Endometrium (tissue), 2 donors: ENCODE measurements around the gene TNN.
"Not testable (repeated sequence)": the region's sequence is repeated elsewhere in the genome, so short reads cannot be mapped to it uniquely, and the experiment has no call there.

ENCODE experiments used
- FAIRE-seq: peaks from 2 replicates; lab custom pipeline; 2012; peaks lifted over from hg19 to GRCh38; lab: Jason Lieb, UNC
- donor health status: control.
- donor health status: control.

Gene TNN

GRCh38 chr1:175067362-175068106, at the start of gene TNN:
Gene TNN, plus strand, starts transcription at chr1:175067833. Its CDS starts 9,586 bp downstream, at chr1:175077419.
- FAIRE-seq, result no peak

GRCh38 chr1:175019524-175019923, 48.1 kb upstream of the TNN start:
- no peak for FAIRE-seq

GRCh38 chr1:175023043-175023921, 44.4 kb upstream of the TNN start, which contains the start of gene MRPS14:
Gene MRPS14, minus strand, starts transcription at chr1:175023425. Its CDS starts 17 bp downstream, at chr1:175023408.
- peak; percentile 94 for FAIRE-seq

GRCh38 chr1:175023922-175024242, 43.8 kb upstream of the TNN start:
- FAIRE-seq, result not testable (repeated sequence)

- no peak for FAIRE-seq
Measured at GRCh38 chr1:175024773-175025172, 42.9 kb upstream of the TNN start.

- FAIRE-seq, result no peak
Measured at GRCh38 chr1:175033953-175034352, 33.7 kb upstream of the TNN start.

- FAIRE-seq, result no peak
Measured at GRCh38 chr1:175034775-175035174, 32.9 kb upstream of the TNN start.

GRCh38 chr1:175035865-175036264, 31.8 kb upstream of the TNN start:
- no peak for FAIRE-seq

- no peak for FAIRE-seq
Measured at GRCh38 chr1:175036476-175036875, 31.2 kb upstream of the TNN start.

GRCh38 chr1:175037416-175037815, 30.2 kb upstream of the TNN start:
- no peak for FAIRE-seq

- FAIRE-seq, result no peak
Measured at GRCh38 chr1:175040324-175040879, 27.2 kb upstream of the TNN start.

GRCh38 chr1:175042650-175043049, 25.0 kb upstream of the TNN start:
- no peak for FAIRE-seq

- FAIRE-seq, result no peak
Measured at GRCh38 chr1:175043824-175044223, 23.8 kb upstream of the TNN start.

GRCh38 chr1:175044591-175044990, 23.0 kb upstream of the TNN start:
- FAIRE-seq, result not testable (repeated sequence)

GRCh38 chr1:175045097-175045496, 22.5 kb upstream of the TNN start:
- FAIRE-seq, result no peak

- FAIRE-seq, result no peak
Measured at GRCh38 chr1:175045519-175045918, 22.1 kb upstream of the TNN start.

- FAIRE-seq, result no peak
Measured at GRCh38 chr1:175050992-175051391, 16.6 kb upstream of the TNN start.

- FAIRE-seq, result no peak
Measured at GRCh38 chr1:175054736-175055135, 12.9 kb upstream of the TNN start.

GRCh38 chr1:175062339-175062738, 5.3 kb upstream of the TNN start:
- no peak for FAIRE-seq

- FAIRE-seq, result no peak
Measured at GRCh38 chr1:175062858-175063257, 4.8 kb upstream of the TNN start.

- FAIRE-seq, result no peak
Measured at GRCh38 chr1:175070818-175071217, 3.2 kb downstream of the TNN start.

GRCh38 chr1:175071276-175071943, 3.8 kb downstream of the TNN start:
- FAIRE-seq, result no peak
